ENCODE results near the gene ADGRL2.

GRCh38 chr1:81832573-81832972, 31.8 kb downstream of the ADGRL2 start:
- no peak for TF ChIP-seq CTCF (IDR thresholded peaks at IDR 0.05)
- TF ChIP-seq POLR2A (IDR thresholded peaks at IDR 0.05) = no peak
